Stimulated activated CD4-positive, alpha-beta T cell treated with anti-CD3 and anti-CD28 coated beads, Interleukin-1b, Interleukin-23, amount 100 ng/mL, for 1 hour (primary cell): Measurements from ENCODE around the gene IPO13.
A peak's percentile ranks its signal among the peaks of the same experiment; 100 is the strongest.

Source experiments
- DNase-seq, 2 donors: peaks; one replicate each; pipeline ENCODE4 v3.0.0-alpha.2; 2020; ENCODE audit warnings: low read depth in 2 of 2

The IPO13 gene

DNA sequence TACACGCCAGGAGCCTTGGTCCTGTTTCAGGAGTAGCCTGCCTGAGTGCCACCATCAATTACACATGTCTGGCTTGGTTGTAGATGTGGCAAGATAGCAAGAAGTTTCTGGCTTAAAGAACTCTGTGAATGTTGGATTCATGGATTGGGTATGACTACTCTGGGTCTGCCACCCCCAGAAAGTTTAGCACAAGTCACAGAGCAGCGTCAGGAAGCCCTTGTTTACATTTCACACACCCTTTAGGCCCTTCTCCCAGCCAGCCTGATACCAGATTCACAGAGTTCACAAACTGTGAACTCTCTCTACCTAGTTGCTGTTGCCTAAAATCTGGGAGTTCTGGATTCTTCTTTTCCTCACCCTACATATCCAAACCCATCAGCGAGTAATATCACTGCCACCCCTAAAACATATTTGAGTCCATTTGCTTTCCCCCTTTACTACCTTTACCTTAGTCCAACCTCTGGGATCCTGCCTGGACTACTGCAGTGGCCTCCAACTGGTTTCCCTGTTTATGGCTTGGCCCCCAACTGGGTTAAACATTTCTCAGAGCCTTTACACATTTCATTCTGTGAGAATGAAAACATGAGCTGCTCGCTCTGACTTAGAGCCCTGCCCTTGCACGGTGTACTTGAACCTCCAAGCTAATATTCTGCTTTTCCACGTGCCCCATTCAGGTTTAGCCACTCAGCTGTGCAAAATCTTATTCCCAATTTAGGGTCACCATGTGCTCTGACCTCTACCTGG lies 40.6 kb downstream of the IPO13 start:
- no peak for DNase-seq

DNA sequence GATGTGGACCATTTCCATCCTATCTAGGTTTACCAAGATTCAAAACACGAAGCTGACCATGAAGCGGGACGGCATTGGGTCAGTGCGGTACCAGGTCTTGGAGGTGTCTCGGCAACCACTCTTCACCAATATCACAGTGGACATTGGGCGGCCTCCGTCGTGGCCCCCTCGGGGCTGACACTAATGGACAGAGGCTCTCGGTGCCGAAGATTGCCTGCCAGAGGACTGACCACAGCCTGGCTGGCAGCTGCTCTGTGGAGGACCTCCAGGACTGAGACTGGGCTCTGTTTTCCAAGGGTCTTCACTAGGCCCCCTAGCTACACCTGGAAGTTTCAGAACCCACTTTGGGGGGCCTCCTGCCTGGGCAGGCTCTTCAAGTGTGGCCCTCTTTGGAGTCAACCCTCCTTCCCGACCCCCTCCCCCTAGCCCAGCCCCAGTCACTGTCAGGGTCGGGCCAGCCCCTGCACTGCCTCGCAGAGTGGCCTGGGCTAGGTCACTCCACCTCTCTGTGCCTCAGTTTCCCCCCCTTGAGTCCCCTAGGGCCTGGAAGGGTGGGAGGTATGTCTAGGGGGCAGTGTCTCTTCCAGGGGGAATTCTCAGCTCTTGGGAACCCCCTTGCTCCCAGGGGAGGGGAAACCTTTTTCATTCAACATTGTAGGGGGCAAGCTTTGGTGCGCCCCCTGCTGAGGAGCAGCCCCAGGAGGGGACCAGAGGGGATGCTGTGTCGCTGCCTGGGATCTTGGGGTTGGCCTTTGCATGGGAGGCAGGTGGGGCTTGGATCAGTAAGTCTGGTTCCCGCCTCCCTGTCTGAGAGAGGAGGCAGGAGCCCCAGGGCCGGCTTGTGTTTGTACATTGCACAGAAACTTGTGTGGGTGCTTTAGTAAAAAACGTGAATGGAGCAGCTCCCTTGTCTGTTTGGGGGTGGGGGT lies 43.8 kb downstream of the IPO13 start:
- no peak for DNase-seq

DNA sequence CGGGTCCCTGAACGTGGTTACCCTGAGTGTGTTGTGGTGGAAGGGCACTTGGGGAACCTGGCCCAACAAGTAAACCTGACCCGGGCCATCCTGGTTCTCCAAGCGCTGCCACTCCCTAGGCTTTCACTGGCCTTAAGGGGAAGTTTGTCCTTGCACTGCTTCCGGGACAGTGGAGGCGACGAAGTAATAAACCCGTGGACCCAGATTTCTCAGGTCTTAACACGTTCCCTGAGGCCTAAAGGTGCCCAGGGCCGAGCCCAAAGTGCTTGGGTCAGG lies 44.4 kb downstream of the IPO13 start:
- DNase-seq = no peak

DNA sequence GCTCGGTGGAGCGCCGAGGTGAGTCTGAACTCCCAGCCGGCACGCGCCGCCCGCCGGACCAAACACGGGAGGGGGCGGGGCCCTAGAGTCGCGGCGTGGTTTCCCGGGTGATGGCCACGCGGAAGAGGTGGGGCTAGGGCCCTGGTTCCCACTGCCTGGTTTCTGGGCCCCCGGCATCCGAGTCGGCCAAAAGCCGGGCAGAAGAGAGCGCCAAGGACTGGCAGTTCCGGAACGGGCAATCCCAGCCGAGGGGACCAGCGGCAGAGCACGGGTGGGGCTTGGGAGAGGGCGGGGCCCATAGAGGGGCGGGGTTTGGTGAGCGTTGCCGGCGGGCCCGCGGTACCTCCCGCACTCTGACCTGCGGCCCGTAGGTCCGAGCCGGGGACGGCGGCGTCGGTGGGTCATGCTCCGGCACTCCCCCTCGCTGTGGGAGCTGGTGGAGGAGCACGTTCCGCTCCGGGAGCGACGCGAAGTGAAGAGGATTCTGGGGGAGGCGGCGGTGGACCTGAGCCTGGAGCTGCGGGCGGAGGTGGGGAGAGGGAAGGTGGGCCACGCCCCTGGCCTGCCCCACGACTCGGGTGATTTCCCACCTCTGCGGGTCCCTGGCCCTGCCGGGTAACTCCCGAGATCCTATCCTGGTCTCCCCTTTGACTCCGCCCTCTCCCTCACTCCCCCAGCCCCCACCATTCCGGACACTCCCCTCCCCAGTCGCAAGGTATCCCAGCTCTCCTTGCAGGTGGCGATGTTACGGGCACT lies 44.9 kb downstream of the IPO13 start, which contains the start of gene CCDC24:
CCDC24 (plus strand) TSS at position 124 of the 756 bp plus-strand sequence; CDS start at position 404, 280 bp downstream.
- peak; percentile 22 to 61 for DNase-seq

DNA sequence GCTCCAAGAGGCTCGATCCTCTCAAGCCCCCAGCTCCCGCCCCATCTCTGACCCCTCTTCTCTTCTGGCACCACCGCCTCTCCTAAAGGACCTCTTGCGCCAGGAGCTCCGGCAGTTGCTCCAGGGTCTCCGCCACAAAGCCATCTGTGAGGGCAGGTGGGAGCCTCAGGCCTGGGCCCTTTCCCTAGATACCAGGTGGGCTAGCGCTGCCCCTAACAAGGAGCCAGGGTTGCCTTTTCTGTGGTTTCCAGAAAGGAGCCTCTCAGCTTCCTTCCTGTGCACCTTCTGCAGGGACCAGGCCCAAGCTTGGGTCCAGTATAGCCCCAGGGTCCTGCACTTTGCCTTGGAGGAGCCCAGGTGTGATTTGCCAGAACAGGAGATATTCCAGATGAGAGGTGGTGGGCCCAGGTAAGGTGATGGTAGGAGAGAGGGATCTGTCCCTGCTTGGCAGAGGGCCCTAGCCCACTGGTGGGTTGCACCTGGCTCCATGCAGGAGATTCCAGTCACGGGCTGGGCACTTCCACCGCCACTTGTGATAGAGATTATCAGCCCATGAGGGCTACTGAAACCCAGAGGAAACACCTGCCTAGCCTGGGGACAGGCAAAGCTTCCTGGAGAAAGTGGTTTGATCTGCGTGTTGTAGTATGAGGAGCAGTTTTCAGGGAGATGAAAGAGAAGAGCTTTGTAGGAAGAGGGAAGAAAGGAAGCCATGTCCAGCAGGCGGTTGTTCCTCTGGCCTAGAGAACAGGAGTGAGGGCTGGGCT lies 45.7 kb downstream of the IPO13 start:
- DNase-seq = no peak

DNA sequence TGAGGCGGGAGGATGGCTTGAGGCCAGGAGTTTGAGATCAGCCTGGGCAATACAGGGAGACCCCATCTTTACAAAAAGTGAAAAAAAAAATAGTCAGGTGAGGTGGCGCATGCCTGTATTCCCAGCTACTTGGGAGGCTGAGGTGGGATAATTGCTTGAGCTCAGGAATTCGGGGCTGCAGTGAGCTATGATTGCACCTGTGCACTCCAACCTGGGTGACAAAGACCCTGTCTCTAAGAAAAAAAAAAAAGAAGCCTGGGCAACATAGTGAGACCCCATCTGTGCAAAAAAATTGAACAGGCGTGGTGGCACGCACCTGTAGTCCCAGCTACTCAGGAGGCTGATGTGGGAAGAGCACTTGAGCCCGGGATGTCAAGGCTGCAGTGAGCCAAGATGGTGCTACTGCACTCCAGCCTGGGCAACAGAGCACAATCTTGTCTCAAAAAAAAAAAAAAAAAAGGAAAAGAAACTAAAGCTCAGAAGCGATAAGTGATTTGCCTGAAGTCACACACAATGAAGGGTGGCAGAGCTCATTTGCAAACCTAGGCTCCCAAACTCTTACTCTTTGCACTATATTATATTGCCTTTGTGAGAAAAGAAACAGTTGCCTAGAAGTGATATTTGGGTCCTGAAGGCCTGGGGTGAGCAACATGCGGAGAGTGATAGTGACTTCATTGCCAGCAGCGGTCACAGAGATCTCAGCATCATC lies 46.6 kb downstream of the IPO13 start:
- no peak for DNase-seq

DNA sequence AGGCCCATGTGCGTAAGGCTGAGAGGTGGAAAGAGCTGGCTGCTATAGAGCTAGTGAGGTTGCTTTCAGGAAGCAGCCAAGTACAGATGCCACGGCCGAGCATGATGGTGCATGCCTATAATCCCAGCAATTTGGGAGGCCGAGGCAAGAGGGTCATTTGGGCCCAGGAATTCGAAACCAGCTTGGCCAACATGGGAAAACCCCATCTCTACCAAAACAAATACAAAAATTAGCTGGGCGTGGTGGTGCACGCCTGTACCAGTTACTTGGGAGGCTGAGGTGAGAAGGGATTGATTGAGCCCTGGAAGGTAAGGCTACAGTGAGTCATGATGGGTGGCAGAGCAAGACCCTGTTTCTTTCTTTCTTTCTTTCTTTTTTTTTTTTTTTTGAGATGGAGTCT lies 47.3 kb downstream of the IPO13 start:
- DNase-seq = no peak

DNA sequence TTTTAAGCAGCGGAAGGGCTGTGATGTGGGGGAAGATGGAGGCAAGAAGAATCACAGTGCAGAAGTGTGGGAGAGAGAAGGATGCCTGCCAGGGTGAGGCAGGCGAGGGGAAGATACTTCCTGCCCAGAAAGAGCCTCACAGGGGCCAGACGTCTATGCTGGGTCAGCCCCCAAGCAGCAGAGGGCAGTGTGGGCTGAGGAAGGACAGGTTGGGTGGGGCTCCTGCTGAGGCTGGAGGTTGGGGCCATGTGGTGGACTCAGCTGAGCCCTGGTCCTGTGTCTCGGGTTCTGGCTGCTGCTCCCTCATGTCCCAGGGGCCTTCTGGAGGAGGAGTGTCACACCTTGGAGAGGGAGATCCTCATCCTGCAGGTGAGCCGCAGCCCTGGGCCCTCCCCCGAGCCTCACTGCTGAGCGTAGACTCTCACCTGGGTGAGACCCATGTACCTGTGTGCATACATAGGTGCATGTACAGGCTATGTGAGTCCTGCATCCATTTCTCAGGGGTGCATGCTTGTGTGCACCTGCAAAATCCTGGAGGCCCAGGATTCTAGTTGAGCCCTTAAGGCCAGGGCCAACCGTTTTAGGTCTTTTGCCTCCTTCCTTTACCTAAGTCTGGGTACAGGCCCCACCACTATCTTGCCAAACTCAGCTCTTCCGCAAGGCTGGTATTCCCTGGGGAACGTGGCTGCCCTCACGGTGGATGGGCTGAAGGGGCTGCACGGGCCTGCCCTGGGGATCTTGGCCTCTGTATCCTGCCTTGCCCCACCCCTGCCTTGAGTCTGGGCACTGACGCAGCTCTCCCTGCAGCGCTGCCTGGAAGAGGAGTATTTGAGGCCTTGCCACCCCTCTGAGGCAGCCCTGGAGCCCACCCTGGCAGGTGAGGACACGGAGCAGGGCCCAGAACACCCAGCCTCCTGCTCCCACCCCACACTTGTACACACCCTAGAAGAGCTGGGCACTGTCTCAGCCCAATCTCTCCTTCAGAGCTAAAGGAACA lies 48.3 kb downstream of the IPO13 start:
- no peak for DNase-seq

DNA sequence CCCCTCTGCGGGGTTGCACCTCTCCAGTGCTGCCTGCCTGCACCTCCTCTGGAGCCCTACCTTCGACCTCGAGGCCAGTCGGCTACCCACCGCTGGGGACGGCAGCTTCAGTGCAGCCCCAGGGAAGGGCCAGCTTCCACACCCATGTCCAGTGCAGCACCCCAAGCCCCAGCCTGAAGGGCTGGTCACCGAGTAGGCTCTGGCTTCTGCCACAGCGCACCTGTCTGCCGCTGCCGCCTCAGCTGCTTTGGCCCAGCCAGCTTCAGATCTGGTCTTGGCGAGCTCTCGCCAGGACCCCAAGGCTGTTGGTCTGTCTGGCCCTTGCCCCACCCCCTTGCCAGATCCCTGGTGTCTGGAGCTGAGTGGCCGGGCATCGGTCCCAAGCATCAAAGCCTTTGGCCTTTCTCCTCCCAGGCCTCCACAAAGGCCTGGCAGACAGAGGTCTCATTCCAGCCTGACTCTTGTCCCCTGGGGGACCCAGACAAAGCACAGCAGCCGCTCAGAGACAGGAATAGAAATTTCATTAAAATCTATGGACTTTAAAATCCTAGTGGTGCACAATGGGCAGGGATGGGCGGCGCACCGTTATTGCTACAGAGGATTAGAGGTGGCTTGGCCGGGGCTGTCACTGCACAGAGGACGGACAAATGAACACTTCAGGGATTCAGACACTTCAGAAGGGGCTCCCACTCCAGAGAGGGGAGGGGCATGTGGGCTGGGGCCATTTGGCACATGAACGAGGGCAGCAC lies 49.4 kb downstream of the IPO13 start:
- no peak for DNase-seq

DNA sequence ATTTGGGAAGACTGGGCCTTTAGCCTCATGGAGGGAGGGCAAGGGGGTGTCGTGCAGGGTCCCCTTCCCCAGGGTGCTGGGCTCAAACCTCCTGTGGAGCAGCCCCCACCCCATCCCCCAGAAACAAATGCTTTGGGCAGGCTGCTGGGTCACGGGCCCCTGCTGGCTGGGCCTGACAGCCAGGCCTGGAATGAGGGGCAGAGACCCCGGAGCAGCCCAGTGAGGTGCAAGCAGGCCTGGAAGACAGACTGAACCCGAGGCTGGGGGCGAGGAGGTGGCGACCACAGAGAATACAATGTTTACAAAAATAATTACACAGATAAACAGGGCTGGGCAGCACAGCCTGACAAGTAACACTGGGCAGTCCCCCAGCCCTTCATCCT lies 50.0 kb downstream of the IPO13 start:
- DNase-seq = no peak

DNA sequence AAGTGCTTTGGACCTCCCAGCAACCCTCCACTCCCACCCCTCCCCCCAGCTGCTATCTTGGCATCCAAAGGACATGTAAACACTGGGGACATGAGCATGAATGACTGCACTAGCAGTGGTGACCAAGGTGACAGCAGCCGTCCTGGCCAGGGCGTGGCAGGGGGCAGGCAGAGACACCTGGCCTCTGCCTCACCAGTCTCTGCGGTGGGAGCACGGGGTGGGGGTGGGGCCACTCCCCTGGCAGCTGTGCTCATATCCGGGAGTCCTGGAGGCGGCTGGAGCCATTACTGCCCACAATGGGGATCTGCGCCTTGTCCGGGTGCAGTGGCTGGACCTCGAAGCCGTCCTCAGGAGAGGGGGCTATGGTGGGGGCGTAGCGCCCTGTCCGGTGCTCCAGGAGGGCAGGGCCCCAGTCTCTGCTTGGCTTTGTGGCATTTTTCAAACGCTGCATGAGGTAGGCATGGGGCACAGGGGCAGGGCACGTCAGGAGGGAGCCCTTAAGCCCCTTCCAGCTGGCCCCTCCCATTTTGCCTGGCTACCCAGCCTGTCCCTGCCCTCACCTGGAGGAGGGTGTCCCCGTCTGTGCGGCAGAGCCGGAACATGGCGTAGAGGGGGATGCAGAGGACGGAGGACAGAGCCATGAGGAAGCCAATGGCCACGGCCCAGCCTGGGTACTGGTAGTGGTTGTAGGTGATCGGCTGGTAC lies 50.7 kb downstream of the IPO13 start:
- DNase-seq = no peak

DNA sequence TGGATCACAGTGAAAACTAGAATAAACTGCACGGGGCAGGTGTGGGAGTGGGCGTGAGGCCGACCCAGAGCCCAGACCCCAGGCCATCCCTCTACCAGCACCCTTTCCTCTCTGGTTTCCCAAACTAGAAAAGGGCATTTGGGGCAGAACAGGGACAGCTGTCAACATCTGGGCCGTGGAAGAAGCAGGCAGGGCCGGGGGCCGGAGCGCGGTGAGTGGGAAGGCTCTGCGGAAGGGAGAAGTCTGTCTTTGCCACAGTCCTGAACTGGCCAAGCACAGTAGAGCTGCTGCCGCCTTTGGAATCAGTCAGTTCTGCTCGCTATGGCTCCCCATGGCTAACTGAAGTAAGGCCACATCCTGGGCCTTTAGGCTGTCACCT lies 51.2 kb downstream of the IPO13 start:
- no peak for DNase-seq

DNA sequence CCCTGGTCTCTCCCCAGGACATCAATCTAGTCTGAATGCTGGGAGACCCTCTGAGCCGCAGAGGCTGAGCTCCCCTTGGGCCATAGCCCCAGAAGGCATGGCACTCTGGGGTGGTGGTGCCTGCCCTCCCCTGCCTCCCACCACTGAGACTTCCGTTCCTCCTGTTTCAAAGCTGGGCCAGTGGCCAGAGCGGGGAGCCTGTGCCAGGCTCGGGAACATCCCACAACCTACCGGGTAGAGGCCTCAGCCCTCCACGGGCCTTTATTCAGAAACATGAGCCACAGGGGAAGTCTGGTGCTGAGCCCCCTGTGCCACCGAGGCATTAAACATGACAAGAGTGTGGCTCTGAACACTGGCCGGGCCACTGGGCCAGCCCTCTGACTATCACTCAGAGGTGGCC lies 52.7 kb downstream of the IPO13 start:
- no peak for DNase-seq

DNA sequence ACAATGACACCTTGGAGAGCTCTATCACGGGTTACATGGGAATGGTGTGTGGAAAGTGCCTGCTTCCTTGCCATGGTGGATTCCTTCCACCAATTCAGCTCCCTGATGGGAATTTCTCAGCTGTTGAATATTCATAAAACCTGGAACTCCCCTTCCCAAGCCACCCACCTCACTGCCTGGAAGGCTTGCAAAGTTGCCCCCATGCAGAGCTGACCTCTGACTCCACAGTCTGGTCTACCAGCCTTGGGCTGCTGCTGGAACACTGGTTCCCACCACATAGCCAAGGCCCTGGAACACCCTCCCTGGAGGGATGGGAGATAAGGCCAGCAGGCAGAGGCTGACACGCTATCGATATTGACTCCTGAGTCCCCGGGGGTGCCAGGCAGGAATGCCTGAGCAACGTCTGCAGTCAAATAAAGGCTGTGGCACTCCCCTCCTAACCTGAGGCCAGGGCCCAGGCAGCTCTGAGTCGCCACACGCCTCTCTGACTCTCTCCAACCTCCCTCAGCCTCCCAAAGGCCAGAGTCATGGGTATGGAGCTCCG lies 53.4 kb downstream of the IPO13 start:
- DNase-seq = no peak

DNA sequence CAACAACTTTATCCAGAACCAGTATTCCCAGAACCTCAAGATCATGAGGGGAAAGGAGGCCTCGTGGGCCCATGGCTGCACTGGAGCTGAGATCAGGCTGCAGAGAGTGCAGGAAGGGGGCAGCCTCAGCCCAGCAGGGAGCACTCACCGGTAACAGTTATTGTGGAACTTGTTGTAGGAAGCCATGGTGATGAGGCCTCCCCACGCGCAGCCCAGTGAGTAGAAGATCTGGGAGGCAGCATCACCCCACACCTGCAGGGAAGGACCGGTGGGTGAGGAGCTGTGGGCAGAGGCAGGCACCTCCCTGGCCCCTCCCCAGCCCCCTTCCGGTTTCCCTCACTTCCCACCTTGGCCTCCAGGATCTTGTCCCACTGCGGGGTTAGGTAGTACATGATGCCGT lies 55.4 kb downstream of the IPO13 start:
- DNase-seq = no peak

DNA sequence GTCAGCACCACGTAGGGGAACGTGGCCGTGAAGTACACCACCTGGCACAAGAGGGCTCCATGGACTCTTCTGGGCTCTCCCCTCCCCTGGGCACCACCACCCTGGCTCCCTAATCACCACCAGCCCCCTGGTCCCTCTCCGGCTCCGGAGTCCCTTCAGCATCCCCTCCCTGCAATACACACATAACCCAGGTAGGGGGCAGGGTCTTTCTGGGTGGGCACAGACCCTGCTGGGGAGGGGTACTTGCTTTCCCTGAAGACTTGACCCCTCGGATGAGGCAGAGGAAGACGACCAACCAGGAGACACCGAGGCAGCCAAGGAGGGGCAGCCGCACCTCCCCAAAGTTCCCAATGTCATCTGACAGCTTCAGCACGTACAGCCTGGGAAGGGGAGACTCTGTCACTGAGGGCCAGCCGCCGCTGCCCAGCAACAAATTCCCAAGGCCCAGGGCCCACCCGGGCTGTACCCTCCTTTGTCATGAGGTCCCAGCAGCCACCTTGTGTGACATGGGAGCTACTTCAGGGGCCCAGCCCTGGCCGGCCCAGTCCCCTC lies 55.9 kb downstream of the IPO13 start:
- no peak for DNase-seq

DNA sequence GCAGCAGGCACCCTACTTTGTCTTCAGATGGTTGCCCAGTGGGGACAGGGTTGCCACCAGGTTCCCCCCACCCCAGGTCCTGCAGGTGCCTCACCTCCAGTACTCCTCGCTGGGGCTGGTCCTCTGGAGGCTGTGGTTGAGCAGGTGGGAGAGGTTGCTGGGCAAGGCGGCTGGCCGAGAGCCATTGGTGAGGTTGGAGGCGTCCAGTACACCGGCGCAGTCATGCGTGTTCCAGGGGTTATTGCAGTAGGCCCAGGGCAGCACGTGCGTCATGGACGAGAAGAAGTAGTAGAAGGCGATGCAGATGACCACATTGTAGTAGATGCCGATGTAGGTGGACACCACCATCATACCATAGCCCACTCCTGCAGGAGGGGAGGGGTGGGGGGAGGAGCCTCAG lies 61.5 kb downstream of the IPO13 start:
- no peak for DNase-seq

DNA sequence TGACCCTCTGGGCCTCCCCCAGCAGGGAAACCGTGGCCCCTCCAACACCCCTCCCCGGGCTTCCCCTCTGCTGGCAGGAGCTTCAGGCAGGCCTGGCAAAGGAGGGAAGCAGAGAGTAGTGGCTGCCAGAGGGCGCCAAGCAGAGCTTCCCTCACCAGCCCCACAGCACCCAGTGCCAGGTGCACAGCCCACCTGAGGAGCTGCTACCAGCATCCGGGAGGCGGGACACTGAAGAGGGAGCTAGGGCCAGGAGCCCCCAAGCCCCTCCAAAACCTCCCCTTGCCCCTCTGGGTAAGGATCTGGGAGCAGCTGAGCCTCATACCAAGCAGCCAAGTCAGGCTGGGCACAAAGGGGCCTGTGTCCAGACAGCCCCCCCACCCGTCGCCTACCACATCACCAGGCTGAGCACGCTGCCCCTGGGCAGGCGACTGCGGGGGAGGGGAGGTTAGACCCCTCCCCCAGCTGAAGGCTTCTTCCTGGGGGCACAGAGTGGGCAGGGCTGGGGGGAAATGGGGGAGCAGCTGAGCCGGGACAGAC lies 64.3 kb downstream of the IPO13 start:
- DNase-seq = no peak
